CD4-positive, alpha-beta T cell treated with Interleukin-1 beta for 1 hour (primary cell): ENCODE results near the gene ZNF668.

Source experiments
- DNase-seq, 2 donors: peaks; one replicate each; pipeline ENCODE4 v3.0.0-alpha.2; 2020 to 2022

Gene ZNF668

DNA sequence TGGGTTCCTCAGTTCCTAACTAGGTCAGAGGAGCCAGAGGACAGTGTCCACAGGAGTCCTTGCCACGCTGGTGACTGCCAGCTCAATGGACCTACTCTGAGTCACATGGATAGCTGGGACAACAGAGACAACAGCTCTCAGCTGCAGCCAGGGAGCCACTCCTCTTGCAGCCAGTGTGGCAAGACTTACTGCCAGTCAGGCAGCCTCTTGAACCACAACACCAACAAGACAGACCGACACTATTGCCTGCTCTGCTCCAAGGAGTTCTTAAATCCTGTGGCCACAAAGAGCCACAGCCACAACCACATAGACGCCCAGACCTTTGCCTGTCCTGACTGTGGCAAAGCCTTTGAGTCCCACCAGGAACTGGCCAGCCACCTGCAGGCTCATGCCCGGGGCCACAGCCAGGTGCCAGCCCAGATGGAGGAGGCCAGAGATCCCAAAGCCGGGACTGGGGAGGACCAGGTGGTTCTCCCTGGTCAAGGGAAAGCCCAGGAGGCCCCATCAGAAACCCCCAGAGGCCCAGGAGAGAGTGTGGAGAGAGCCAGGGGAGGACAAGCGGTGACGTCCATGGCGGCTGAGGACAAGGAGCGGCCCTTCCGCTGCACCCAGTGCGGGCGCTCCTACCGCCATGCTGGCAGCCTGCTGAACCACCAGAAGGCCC is 6.8 kb upstream of the ZNF668 start:
- no peak for DNase-seq

DNA sequence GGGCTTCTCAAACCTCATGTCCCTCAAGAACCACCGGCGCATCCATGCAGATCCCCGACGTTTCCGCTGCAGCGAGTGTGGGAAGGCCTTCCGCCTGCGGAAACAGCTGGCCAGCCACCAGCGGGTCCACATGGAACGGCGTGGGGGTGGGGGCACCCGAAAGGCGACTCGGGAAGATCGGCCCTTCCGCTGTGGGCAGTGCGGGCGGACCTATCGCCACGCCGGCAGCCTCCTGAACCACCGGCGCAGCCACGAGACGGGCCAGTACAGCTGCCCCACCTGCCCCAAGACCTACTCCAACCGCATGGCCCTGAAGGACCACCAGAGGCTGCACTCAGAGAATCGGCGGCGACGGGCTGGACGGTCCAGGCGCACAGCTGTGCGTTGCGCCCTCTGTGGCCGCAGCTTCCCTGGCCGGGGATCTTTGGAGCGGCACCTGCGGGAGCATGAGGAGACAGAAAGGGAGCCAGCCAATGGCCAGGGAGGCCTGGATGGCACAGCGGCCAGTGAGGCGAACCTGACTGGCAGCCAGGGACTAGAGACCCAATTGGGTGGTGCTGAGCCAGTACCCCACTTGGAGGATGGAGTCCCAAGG is 6.1 kb upstream of the ZNF668 start:
- no peak for DNase-seq

DNA sequence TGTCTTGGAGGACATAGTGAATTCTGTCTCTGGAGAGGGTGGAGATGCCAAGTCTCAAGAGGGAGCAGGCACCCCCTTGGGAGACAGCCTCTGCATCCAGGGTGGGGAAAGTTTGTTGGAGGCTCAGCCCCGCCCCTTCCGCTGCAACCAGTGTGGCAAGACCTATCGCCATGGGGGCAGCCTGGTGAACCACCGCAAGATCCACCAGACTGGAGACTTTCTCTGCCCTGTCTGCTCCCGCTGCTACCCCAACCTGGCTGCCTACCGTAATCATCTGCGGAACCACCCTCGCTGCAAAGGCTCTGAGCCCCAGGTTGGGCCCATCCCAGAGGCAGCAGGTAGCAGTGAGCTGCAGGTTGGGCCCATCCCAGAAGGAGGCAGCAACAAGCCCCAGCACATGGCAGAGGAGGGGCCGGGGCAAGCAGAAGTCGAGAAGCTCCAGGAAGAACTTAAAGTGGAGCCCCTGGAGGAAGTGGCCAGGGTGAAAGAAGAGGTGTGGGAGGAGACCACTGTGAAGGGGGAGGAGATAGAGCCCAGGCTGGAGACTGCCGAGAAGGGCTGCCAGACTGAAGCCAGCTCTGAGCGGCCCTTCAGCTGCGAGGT is 5.4 kb upstream of the ZNF668 start:
- DNase-seq = no peak

DNA sequence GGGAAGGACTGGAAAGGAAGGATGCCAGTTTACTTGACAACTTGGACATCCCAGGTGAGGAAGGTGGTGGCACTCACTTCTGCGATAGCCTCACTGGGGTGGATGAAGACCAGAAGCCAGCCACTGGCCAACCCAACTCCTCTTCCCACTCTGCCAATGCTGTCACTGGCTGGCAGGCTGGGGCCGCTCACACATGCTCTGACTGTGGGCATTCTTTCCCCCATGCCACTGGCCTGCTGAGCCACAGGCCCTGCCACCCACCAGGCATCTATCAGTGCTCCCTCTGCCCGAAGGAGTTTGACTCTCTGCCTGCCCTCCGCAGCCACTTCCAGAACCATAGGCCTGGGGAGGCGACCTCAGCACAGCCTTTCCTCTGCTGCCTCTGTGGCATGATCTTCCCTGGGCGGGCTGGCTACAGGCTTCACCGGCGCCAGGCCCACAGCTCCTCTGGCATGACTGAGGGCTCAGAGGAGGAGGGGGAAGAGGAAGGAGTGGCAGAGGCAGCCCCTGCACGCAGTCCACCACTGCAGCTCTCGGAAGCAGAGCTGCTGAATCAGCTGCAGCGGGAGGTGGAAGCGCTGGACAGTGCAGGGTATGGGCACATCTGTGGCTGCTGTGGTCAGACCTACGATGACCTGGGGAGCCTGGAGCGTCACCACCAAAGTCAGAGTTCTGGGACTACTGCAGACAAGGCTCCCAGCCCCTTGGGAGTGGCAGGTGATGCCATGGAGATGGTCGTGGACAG is 4.7 kb upstream of the ZNF668 start:
- no peak for DNase-seq

DNA sequence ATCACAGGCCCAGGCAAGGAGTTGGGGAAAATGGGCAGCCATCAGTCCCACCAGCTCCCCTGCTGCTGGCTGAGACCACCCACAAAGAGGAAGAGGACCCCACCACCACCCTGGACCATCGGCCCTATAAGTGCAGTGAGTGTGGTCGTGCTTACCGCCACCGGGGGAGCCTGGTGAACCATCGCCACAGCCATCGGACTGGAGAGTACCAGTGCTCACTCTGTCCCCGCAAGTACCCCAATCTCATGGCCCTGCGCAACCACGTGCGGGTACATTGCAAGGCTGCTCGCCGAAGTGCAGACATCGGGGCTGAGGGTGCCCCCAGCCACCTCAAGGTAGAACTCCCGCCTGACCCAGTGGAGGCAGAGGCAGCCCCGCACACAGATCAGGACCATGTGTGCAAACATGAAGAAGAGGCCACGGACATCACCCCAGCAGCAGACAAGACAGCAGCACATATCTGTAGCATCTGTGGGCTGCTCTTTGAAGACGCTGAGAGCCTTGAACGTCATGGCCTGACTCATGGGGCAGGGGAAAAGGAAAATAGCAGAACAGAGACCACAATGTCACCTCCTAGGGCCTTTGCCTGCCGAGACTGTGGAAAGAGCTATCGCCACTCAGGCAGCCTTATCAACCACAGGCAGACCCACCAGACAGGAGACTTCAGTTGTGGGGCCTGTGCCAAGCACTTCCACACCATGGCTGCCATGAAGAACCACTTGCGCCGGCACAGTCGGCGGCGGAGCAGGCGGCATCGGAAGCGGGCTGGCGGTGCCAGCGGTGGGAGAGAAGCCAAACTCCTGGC is 3.8 kb upstream of the ZNF668 start:
- no peak for DNase-seq

DNA sequence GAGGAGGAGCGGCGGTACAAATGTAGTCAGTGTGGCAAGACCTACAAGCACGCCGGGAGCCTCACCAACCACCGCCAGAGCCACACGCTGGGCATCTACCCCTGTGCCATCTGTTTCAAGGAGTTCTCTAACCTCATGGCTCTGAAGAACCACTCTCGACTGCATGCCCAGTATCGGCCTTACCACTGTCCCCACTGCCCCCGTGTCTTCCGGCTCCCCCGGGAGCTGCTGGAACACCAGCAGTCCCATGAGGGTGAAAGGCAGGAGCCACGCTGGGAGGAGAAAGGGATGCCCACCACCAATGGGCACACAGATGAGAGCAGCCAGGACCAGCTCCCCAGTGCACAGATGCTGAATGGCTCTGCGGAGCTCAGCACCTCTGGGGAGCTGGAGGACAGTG is 3.0 kb upstream of the ZNF668 start:
- DNase-seq = no peak

DNA sequence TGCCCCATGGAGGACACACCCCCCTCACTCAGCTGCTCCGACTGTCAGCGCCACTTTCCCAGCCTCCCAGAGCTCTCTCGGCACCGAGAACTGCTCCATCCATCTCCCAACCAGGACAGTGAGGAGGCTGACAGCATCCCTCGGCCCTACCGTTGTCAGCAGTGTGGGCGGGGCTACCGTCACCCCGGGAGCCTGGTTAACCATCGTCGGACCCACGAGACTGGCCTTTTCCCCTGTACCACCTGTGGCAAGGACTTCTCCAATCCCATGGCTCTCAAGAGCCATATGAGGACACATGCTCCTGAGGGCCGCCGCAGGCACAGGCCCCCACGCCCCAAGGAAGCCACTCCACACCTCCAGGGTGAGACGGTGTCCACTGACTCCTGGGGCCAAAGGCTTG is 2.3 kb upstream of the ZNF668 start:
- DNase-seq = no peak

DNA sequence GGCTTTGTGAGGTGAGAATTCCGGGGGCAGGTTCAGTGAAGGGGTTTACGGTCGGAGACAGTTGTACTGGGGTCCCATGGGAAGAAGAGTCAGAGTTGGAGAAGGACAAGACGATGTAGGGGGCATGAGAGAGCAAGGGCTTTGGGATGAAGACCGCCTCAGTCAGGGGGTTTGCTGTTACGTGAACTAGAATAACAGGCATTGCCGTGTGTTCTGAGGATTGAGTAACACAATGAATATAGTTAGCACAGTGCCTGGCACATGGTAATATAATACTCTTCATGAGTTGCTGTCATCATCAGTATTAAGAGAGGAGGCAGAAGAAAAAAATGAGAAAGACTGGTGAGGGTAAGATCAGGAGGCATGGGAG is 759 bp upstream of the ZNF668 start:
- no peak for DNase-seq

DNA sequence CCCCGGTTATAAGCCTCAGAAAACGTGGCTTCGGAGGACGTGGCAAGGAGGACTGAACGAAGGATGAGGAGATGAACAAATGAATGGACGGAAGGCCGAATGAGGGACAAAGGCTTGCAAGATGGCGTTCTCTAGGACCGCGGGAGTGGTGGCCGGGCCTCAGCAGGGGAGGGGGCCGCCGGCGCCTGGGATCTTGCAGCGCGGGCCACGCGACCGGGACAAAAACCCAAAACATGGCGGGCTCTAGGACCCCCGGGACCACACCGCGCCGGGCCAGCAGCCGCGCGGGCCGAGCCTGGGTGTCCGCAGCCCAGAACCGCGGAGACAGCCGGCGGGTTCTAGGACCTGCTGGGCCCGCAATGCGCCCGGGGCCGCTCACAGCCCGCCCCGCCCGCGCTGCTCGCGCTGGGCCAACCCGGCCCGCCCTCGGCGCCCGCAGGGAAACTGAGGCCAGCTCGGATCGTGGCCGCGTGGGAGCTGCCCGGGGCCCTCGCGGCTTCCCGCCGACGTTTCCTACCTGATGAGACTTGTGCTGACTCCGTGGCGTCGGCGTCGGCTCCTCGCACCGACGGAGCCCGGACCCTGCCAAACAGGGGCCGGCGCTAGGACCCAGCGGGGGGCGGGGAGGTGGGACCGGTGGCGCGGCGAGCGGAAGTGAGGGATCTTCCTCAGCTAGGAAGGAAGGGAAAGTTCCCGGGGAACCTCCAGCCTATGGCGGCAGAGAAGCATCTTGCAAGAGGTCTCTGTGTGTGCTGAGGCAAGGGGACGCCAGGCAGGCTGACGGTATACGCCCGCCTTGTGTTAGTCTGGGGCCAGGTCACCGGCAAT is 684 bp downstream of the ZNF668 start:
- peak; percentile 81 to 86 for DNase-seq

DNA sequence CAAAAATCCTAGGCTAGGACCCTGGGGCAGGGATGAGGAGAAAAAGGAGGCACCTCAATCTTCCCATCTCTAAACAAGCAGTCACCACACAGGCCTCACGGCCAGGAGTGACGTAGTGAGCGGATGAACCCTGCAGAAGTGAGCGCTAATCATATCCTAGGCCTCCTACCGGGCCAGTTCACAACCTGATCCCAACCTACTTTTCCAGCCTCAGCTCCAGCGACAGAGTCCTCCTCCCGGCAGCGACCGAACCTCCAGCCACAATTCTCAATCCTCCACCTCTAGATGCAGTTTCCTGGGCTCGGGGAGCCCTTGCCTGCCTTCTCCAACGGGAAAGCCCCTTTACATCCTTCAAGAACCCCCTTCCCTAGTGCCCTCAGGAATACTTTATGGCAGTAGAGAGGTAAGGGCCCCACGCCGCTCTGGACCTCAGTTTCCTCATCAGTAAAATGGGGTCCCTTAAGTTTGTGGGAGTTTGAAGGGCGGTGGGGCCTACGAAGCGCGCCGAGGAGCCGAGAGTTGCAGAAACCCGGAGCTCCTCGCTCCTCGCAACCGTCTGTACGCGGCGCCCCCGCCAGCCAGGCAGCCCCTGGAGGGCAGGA is 1.4 kb downstream of the ZNF668 start:
- DNase-seq = peak in 1 of 2 donors; percentile 35

DNA sequence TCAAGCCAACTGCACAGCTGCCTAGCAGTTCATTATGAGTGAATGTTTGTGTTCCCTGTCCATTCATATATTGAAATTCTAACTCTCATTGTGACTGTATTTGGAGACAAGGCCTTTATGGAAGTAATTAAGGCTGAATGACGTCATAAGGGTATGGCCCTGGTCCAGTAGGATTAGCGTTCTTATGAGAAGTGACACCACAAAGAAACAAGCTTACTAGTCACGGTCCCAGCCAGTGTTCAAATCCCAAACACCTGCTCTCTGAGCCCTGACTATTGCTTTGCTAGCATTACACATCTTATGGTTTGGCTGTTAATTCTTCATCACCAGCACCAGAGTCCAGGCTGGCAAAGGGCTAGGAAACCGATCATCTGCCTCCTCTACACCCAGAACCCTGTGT is 2.2 kb downstream of the ZNF668 start:
- DNase-seq = no peak

DNA sequence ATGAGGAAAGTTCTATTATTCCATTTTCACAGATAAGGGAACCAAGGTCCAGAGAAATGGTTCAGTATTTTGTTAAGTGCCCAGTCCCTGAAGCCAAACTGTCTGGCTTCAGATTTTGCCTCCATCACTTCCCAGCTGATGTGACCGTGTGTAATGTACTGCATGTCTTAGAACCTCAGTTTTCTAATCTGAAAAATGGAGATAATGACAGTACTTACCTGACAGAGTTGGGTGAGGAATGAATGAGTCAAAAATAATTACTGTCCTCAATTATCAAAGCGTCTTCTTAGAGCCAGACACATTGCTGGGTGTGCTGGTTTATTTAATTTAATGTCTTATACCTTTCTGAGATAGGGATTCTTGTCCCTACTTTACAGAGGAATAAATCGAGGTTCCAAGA is 6.7 kb downstream of the ZNF668 start:
- DNase-seq = no peak

DNA sequence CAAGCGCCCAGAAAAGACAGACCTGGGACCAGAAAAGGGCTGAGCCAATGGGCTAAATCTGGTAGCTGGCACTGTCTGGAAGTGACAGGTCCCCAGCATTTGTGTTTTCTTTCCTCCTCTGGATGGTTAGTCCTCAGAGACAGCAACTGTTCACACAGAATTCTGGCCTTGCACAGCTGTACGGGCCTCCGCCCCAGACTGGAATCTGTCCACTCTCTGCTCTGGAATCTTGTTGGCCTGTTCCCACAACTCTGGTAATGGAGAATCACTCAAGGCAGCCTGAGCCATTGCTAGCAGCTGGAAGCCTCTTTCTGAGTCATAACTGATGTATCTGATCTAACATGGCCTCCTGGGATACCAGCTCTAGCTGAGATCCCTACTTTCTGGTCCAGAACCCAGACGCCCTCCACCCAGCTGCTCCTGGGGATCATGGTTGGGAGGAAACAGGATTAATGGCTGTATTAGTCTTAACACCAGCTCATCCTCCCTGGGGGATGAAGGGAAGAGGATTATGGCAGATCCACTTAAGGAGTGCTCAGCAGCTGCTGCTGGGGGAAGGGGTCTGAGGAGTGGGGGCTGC is 9.1 kb downstream of the ZNF668 start:
- DNase-seq = no peak

DNA sequence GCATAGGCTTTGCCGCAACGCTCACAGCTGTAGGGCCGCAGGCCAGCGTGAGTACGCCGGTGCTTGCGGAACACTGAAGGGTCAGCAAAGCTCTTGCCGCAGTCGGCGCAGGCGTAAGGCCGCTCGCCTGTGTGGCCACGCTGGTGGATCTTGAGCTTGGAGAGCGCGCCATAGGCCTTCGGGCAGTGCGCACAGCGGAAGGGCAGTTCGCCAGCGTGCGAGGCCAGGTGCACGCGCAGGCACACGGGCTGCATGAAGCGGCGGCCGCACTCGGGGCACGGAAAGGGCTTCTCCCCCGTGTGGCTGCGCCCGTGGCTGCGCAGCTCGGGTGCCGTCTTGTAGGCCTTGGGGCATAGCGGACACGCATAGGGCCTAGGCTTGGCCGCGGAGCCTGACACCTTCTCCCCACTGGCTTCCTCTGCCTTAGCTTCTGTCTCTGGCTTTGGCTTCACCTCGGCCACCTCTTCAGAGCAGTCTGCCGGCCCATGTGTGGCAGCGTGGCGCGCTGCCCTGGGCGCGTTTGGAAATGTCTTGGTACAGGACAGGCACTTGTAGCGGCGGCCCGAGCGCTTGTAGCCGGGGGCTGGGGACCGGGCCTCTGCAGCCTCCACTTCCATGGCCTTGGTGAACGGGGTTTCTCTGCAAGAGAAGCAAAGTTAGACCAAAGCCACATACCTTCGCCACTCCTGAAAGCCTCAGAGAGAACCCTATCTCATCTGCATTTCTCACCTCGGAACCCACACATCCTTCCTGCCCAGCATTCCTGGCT is 10.0 kb downstream of the ZNF668 start:
- peak; percentile 23 to 33 for DNase-seq

DNA sequence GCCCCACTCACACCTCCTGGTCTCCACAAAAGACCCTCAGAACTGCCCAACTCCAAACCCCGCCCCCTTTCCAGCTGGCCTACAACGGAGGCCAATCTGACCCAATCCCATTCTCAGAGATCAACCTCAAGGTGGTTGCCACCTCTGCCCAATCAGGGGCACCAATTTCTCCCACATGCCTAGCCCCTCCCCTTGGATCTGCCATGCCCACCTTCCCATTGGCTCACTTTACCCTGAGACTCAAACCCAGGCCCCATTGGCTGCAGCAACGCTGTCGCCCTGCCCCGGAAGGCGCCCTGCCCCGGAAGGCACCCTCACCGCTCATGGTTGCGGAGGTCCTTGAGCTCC is 10.6 kb downstream of the ZNF668 start:
- peak in 1 of 2 donors; percentile 10 for DNase-seq

DNA sequence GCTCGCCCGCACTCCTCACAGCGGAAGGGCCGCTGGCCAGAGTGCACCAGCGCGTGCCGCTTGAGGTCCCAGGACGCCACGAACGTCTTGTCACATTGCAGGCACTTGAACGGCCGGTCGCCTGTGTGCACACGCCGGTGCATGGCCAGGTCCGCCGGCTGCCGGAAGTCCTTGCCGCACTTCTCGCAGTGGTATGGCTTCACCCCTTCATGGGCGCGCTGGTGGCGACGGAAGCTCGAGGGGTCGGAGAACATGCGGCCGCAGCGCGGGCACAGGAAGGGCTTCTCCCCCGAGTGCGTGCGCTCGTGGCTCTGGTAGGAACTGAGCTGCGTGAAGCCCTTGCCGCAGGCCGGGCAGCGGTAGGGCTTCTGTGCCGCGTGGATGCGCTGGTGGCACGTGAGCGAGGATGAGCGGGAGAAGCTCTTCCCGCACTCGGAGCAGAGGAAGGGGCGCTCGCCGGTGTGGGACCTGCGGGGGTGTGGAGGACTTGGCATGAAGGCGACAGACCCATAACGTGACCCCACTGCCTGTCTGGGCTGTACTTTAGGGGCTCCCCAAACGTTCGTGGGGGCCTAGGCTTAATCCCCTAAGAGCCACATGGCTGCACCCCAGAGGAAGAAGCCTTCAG is 12.1 kb downstream of the ZNF668 start:
- no peak for DNase-seq

DNA sequence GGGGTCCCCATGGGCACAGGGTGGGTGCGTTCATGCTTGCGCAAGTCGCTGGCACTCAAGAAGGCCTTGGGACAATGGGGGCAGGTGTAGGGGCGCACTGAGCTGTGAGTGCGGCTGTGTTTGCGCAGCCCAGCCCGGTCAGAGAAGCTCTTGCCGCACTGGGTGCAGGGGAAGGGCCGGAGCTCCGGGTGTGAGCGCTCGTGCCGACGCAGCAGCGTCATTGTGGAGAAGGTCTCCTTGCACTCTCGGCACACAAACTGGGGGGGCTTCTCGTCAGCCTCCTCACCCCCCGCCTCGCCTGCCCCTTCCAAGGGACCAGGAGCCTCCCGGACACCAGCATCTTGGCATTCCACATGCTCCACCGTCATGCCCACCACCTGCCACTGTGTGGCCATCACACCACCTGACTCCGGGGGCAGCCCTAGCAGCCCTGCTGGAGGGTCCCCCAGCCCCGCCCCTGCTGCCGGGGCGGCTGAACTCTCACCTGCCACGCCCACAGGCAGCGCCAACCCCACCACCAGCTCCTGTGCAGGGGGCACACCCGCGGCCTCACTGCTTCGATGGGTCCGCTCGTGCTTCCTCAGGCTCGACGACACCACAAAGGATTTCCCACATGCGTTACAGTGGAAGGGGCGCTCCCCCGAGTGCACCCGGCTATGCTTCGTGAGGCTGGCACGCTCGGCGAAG is 12.8 kb downstream of the ZNF668 start:
- no peak for DNase-seq

DNA sequence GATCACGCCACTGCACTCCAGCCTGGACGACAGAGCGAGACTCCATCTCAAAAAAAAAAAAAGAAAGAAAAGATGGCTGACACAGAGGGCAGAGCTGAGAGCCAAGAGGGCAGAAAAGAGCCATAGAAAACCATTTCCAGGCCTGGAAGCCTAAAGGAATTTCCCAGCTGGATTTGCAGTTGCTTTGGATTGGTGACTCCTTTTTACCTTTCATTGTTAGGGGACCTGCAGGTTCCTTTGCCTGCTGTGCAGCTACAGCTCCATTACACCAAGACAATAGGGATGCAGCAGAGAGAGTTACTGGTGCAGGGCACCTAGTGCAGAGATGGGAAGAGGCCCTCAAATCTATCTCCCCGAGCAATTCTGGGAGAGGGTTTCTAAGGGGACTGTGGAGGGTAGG is 18.4 kb downstream of the ZNF668 start:
- no peak for DNase-seq

DNA sequence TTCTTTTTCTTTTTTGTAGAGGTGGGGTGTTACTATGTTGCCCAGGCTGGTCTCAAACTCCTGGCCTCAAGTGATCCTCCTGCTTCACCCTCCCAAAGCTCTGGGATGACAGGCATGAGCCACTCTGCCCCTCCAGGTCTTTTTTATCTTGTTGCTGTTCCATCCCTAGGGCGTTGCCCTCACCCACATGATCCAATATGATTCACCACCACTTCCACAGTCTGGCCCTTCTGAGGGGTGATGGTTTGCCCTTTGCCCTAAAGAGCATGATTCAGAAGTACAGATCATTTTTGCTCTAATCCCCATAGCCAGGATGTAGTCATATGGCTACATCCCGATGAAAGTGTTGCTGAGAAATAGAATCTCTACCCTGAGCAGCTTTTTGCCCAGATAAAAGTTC is 21.9 kb downstream of the ZNF668 start:
- DNase-seq = peak in 1 of 2 donors; percentile 40
